Naive thymus-derived CD4-positive, alpha-beta T cell (primary cell): ENCODE results near the gene ALDH1B1. TPM values are rescaled to one million over a fixed set of nuclear protein-coding genes. Genes with fewer than 3 reads are reported as not detected.

Source experiments
- ATAC-seq: fragments of 150-1000 bp; cut with Tn5 transposase; 2 replicates; pipeline ENCODE4 v1.10.0; 2021; ENCODE audit warnings: mild to moderate bottlenecking, moderate library complexity
- CTCF ChIA-PET: fragments of 350-600 bp; sonication (Branson Sonifier 250); formaldehyde crosslinking; loops from one replicate; lab custom pipeline; 2021; ENCODE audit warnings: antibody characterized with exemption; lab: Charles Lee
- POLR2A ChIA-PET: fragments of 350-600 bp; sonication (Branson Sonifier 250); formaldehyde crosslinking; loops from one replicate; lab custom pipeline; 2021; ENCODE audit warnings: antibody characterized with exemption, inconsistent platforms; lab: Charles Lee
- DNase-seq, 9 donors: peaks; one replicate each; pipeline versions ENCODE4 v3.0.0 to v3.0.0-alpha.2; 2020 to 2022; ENCODE audit warnings: mixed read lengths in 1 of 9
- H3K27ac ChIP-seq: one replicate; pipeline ENCODE4 v1.7.0; 2013; ENCODE audit warnings: mild to moderate bottlenecking, low read depth, low read length, moderate library complexity
- H3K27me3 ChIP-seq, 2 donors: one replicate each; pipeline ENCODE4 v1.7.0; 2013; ENCODE audit warnings: low read length in 2 of 2, mild to moderate bottlenecking in 2 of 2, moderate library complexity in 2 of 2; ENCODE audit not compliant: control insufficient read depth in 2 of 2, insufficient read depth in 2 of 2
- H3K36me3 ChIP-seq, 3 experiments: 1 replicate in 2 of 3; 2 replicates in 1 of 3; pipeline ENCODE4 v1.7.0; 2013; ENCODE audit warnings: low read length in 3 of 3, mild to moderate bottlenecking in 3 of 3, moderate library complexity in 1 of 3; ENCODE audit not compliant: insufficient read depth in 3 of 3, control insufficient read depth in 2 of 3
- H3K4me1 ChIP-seq, 2 donors: one replicate each; pipeline ENCODE4 v1.7.0; 2013; ENCODE audit warnings: low read length in 2 of 2, mild to moderate bottlenecking in 2 of 2, moderate library complexity in 1 of 2; ENCODE audit not compliant: control insufficient read depth in 2 of 2, insufficient read depth in 2 of 2
- H3K4me3 ChIP-seq: 2 replicates; pipeline ENCODE4 v1.7.0; 2013; ENCODE audit warnings: mild to moderate bottlenecking, low read length
- H3K9me3 ChIP-seq, 3 experiments: 1 replicate in 2 of 3; 2 replicates in 1 of 3; pipeline ENCODE4 v1.7.0; 2013; ENCODE audit warnings: low read length in 3 of 3; ENCODE audit not compliant: control insufficient read depth in 2 of 3
- H3K27ac Mint-ChIP-seq, 9 donors: one replicate each; pipeline ENCODE4 v1.8.0; 2020 to 2022; ENCODE audit warnings: mixed read lengths in 9 of 9, mild to moderate bottlenecking in 8 of 9, moderate library complexity in 5 of 9, inconsistent platforms in 2 of 9
- H3K27me3 Mint-ChIP-seq, 5 donors: one replicate each; pipeline ENCODE4 v1.8.0; 2021 to 2022; ENCODE audit warnings: mixed read lengths in 5 of 5, mild to moderate bottlenecking in 1 of 5
- H3K36me3 Mint-ChIP-seq, 5 donors: one replicate each; pipeline ENCODE4 v1.8.0; 2020 to 2022; ENCODE audit warnings: mixed read lengths in 5 of 5, mild to moderate bottlenecking in 3 of 5, inconsistent platforms in 1 of 5
- H3K4me1 Mint-ChIP-seq, 7 donors: one replicate each; pipeline ENCODE4 v1.8.0; 2020 to 2022; ENCODE audit warnings: mixed read lengths in 7 of 7, mild to moderate bottlenecking in 3 of 7, inconsistent platforms in 1 of 7
- H3K4me3 Mint-ChIP-seq, 10 donors: one replicate each; pipeline ENCODE4 v1.8.0; 2020 to 2022; ENCODE audit warnings: mild to moderate bottlenecking in 10 of 10, mixed read lengths in 10 of 10, moderate library complexity in 6 of 10, inconsistent platforms in 2 of 10
- H3K9me3 Mint-ChIP-seq, 11 donors: one replicate each; pipeline ENCODE4 v1.8.0; 2020 to 2022; ENCODE audit warnings: mixed read lengths in 11 of 11, mild to moderate bottlenecking in 4 of 11, inconsistent platforms in 1 of 11, moderate library complexity in 1 of 11
- intact Hi-C, 2 donors: fragments of 100-400 bp; cut with micrococcal nuclease; formaldehyde crosslinking; loops; one replicate each; pipeline ENCODE4 v1.15.1; 2023
- polyA plus RNA-seq, 2 donors: library from polyadenylated mRNA; unstranded; fragments of 300-500 nt; fragmentation: Illumina TruSeq; gene quantifications; one replicate each; pipeline ENCODE4 v1.2.3, GENCODE V29; 2021
- total RNA-seq, 6 experiments: library from RNA in 5 of 6; stranded (reverse) in 5 of 6; gene quantifications; 1 replicate in 5 of 6; 2 replicates in 1 of 6; pipeline ENCODE4 v1.2.3 and lab custom pipeline; 2021 to 2026

The ALDH1B1 gene
- total and polyA plus RNA-seq, 7 experiments from 2014 or later = 1.9 to 13.4 (median 4.6) TPM

DNA sequence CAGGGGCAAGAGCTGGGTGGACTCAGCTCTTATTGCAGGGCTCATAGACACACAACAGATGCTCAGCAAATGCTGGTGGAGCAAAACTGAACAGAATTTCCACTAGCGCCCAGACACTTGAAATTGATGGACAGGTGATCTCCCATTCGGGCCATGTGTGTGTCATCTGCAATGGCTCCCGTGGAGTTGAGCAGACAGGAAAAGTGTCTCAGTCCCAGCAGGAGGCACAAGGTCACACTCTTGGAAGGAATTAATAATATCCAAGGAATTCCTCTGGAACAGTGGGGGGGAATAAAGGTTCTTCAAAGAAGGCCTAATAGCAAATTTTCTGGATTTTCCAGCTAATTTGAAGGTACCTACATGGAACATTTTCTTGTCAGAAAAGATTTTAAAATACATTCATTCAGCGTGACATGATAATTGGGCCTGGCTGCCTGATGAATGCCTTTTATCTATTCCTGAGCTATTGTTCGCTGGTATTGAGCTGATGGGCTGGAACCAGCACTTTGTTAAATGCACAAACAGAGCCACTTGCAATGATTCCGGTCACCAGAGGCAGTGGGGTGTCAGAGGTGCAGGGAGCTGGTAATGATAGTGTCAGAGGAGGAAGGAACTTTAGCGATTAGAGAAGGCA, 31.5 kb upstream of the ALDH1B1 start:
- intact Hi-C loops = no loop called here
- Histone ChIP-seq H3K9me3 (no peaks in the 10 kb centered on the region), H3K4me1 (no peaks in the 10 kb centered on the region), H3K27me3 (no peaks in the 10 kb centered on the region), H3K36me3 (no peaks in the 10 kb centered on the region), H3K27ac (no peak overlapping the region), H3K4me3 (no peak overlapping the region)
- Mint-ChIP-seq H3K9me3 (no peaks in the 10 kb centered on the region), H3K4me3 (peak overlapping the region in 1 of 10 donors; percentile 2), H3K27ac (no peak overlapping the region), H3K36me3 (no peaks in the 10 kb centered on the region), H3K27me3 (peaks cover 0 to 9% (median 6%) of the 10 kb centered on the region in 5 donors), H3K4me1 (peaks cover 0 to 6% (median 5%) of the 10 kb centered on the region in 7 donors)
- DNase-seq (no peak), ATAC-seq (no peak)
- ChIA-PET CTCF (no interaction called here), POLR2A (no interaction called here)

DNA sequence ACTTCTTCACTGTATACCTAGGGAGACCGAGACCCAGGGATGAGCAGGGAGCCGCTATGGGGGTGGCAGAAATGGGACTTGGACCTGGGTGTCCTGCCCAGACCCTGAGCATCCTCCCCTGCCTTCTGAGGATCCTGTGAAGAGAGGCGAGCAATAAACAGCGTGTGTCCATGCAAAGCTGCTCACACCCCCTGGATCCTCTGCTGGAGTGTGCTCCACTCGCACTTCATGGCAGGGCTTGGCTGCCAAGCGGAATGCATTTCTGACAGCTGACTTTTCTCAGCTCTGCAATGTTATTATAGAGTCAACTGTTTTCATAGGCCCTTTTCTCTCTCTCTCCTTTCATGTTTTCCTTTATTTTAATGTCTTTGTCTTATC, 31.0 kb upstream of the ALDH1B1 start:
- H3K36me3 ChIP-seq = no peaks in the 10 kb centered on the region
- no peak overlapping the region for H3K27ac ChIP-seq
- no peaks in the 10 kb centered on the region for H3K27me3 ChIP-seq
- no peaks in the 10 kb centered on the region for H3K9me3 ChIP-seq
- Mint-ChIP-seq H3K27me3 (peaks cover 0 to 9% (median 6%) of the 10 kb centered on the region in 5 donors), H3K27ac (no peak overlapping the region), H3K9me3 (no peaks in the 10 kb centered on the region), H3K4me1 (peaks cover 0 to 6% (median 5%) of the 10 kb centered on the region in 7 donors), H3K4me3 (no peak overlapping the region), H3K36me3 (no peaks in the 10 kb centered on the region)
- ATAC-seq = no peak
- ChIA-PET CTCF (no interaction called here), POLR2A (no interaction called here)
- no peak for DNase-seq
- H3K4me3 ChIP-seq = no peak overlapping the region
- no peaks in the 10 kb centered on the region for H3K4me1 ChIP-seq
- intact Hi-C loops = no loop called here

DNA sequence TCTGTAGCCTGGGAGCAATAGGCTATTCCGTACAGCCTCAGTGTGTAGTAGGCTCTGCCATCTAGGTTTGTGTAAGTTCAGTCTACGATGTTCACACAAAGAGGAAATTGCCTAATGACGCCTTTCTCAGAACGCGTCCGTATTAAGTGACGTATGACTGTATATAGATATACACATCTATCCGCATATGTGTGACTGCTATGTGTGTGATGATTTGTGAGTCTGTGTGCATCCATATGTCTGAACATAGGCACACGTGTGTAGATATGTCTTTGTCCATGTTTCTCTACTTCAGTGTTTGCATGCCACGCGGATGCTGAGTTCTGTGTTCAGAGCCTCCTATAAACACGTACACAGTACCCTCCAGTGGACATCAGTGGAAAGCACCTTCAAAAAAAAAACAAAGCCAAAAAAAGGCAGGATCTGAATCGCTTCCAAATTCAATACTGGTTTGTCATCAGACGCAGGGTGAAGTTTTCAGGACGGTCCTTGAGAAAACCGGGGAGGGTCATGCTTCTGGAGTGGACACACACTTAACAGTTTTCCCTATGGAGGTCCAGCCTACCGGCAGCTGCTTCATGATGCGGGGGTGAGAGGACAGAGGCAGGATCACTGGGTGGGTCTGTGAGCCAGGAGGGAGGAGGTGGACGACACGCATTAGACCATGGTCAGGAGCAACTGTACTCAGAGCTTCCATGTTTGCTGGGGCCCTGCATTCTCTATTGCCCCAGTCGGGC, 29.5 kb upstream of the ALDH1B1 start:
- no peak overlapping the region for H3K27ac ChIP-seq
- H3K9me3 ChIP-seq = no peaks in the 10 kb centered on the region
- no peaks in the 10 kb centered on the region for H3K36me3 ChIP-seq
- Mint-ChIP-seq H3K27me3 (peaks cover 0 to 9% (median 8%) of the 10 kb centered on the region in 5 donors), H3K4me3 (peak overlapping the region in 9 of 10 donors; percentile 43 to 69 (median 52)), H3K9me3 (no peaks in the 10 kb centered on the region), H3K36me3 (no peaks in the 10 kb centered on the region), H3K27ac (peak overlapping the region in 2 of 9 donors; percentile 32 to 60), H3K4me1 (peaks cover 0 to 6% (median 5%) of the 10 kb centered on the region in 7 donors)
- no peaks in the 10 kb centered on the region for H3K27me3 ChIP-seq
- peak in 6 of 9 donors; percentile 20 to 44 (median 32) for DNase-seq
- H3K4me1 ChIP-seq = no peaks in the 10 kb centered on the region
- intact Hi-C loops = loop anchor here (1.0 to 2.0 kb wide), 3 partner anchors 274 to 450 kb away; no protein-coding TSS in a partner anchor
- POLR2A ChIA-PET = no interaction called here
- ATAC-seq = peak; percentile 81
- CTCF ChIA-PET = interaction anchor here (1.7 kb wide), 1 partner anchor 449 kb away, joined by 7 read pairs; no protein-coding TSS in a partner anchor
- H3K4me3 ChIP-seq = no peak overlapping the region

DNA sequence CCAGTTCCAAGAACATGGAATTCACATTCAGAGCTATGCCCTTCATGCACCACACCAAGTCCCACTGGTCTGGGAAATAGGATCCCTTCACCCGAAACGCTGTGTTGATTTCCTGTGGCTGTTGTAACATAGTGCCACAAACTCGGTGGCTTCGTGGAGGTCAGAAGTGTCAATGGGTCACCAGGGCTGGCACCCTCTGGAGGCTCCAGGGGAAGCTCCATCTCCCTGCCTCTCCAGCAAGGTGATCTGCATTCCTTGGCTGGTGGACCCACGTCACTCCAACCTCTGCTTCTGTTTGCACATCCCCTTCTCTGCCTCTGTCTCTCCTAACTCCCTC, 28.9 kb upstream of the ALDH1B1 start:
- intact Hi-C loops = loop anchor here (1.0 to 2.0 kb wide), 3 partner anchors 275 to 451 kb away; no protein-coding TSS in a partner anchor
- Mint-ChIP-seq H3K36me3 (no peaks in the 10 kb centered on the region), H3K4me3 (no peak overlapping the region), H3K27me3 (peaks cover 0 to 9% (median 8%) of the 10 kb centered on the region in 5 donors), H3K27ac (no peak overlapping the region), H3K9me3 (no peaks in the 10 kb centered on the region), H3K4me1 (peaks cover 0 to 6% (median 5%) of the 10 kb centered on the region in 7 donors)
- Histone ChIP-seq H3K4me3 (no peak overlapping the region), H3K27ac (no peak overlapping the region), H3K4me1 (no peaks in the 10 kb centered on the region), H3K27me3 (no peaks in the 10 kb centered on the region), H3K9me3 (no peaks in the 10 kb centered on the region), H3K36me3 (no peaks in the 10 kb centered on the region)
- ChIA-PET CTCF (interaction anchor here (1.7 kb wide), 1 partner anchor 450 kb away, joined by 7 read pairs; no protein-coding TSS in a partner anchor), POLR2A (no interaction called here)
- DNase-seq = no peak
- ATAC-seq = no peak

DNA sequence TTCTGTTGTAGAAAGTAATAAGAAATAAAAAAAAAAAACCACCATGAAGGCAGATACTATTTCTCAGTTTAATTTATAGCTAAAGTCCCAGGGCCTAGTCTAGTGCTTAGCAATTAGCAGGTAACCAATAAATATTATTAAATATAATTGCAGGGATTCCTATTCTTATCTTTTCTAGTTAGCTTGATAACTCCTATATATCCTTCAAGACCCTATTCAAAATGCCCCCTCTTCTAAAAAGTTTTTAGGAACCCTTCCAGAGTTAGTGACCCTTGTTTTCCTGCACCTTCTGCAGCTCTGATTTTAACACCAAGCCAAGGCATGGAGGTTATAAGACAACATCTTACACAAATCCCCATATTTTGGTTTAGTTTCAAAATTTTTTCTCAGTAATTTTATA, 24.6 kb upstream of the ALDH1B1 start:
- intact Hi-C loops = no loop called here
- Histone ChIP-seq H3K4me3 (no peak overlapping the region), H3K27ac (no peak overlapping the region), H3K36me3 (no peaks in the 10 kb centered on the region), H3K9me3 (no peaks in the 10 kb centered on the region), H3K27me3 (no peaks in the 10 kb centered on the region), H3K4me1 (no peaks in the 10 kb centered on the region)
- H3K27ac Mint-ChIP-seq = peak overlapping the region in 1 of 9 donors; percentile 36
- no peak for ATAC-seq
- CTCF ChIA-PET = interaction anchor here (1.2 kb wide), 1 partner anchor 32 kb away, joined by 3 read pairs; no protein-coding TSS in a partner anchor
- POLR2A ChIA-PET = no interaction called here
- DNase-seq = no peak
- H3K4me3 Mint-ChIP-seq = no peak overlapping the region
- peaks cover 6 to 16% (median 8%) of the 10 kb centered on the region in 5 donors for H3K27me3 Mint-ChIP-seq
- H3K9me3 Mint-ChIP-seq = no peaks in the 10 kb centered on the region
- H3K36me3 Mint-ChIP-seq = no peaks in the 10 kb centered on the region
- peaks cover 0 to 5% (median 3%) of the 10 kb centered on the region in 7 donors for H3K4me1 Mint-ChIP-seq

DNA sequence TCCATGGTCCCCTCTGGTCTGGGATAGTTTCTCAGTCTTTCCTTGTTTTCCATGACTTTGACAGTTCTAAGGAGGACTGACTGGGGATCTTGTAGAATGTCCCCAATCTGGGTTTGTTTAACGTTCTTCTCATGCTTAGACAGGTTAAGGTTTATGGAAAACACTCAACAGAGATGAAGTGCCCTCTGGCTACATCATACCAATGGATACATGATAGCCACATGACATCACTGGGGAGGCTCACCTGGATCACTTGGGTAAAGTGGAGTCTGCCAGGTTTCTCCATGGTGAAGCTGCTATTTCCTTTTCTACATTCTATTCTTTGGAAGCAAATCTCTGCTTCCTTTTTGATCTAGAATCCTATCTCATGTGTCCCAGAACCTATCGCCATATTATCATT, 23.8 kb upstream of the ALDH1B1 start:
- ATAC-seq (no peak), DNase-seq (no peak)
- no peaks in the 10 kb centered on the region for H3K4me1 ChIP-seq
- H3K27ac Mint-ChIP-seq = no peak overlapping the region
- no peak overlapping the region for H3K4me3 ChIP-seq
- no peak overlapping the region for H3K4me3 Mint-ChIP-seq
- no peaks in the 10 kb centered on the region for H3K9me3 Mint-ChIP-seq
- ChIA-PET POLR2A (no interaction called here), CTCF (interaction anchor here (1.2 kb wide), 1 partner anchor 31 kb away, joined by 3 read pairs; no protein-coding TSS in a partner anchor)
- intact Hi-C loops = no loop called here
- no peaks in the 10 kb centered on the region for H3K36me3 Mint-ChIP-seq
- peaks cover 6 to 16% (median 8%) of the 10 kb centered on the region in 5 donors for H3K27me3 Mint-ChIP-seq
- no peaks in the 10 kb centered on the region for H3K9me3 ChIP-seq
- H3K4me1 Mint-ChIP-seq = no peaks in the 10 kb centered on the region
- H3K27me3 ChIP-seq = no peaks in the 10 kb centered on the region
- H3K36me3 ChIP-seq = no peaks in the 10 kb centered on the region
- no peak overlapping the region for H3K27ac ChIP-seq
